Lung (tissue), 12 donors: ENCODE data around the gene THRAP3. TPM values are rescaled to one million over a fixed set of nuclear protein-coding genes. Genes with fewer than 3 reads are reported as not detected.
"Not testable (repeated sequence)": the region's sequence is repeated elsewhere in the genome, so short reads cannot be mapped to it uniquely, and the experiment has no call there.

ENCODE experiments used
- ATAC-seq: fragments of 200-7000 bp; cut with Tn5 transposase; one replicate; pipeline ENCODE4 v1.9.1; 2020; ENCODE audit warnings: moderate number of reproducible peaks; ENCODE audit not compliant: insufficient read depth, low FRiP score
- DNase-seq, 3 donors: peaks; one replicate each; pipeline ENCODE4 v3.0.0-alpha.2; 2013 to 2017
- H3K27ac ChIP-seq, 2 donors: one replicate each; pipeline ENCODE4 v1.5.1; 2013; ENCODE audit warnings: mild to moderate bottlenecking in 2 of 2, moderate library complexity in 2 of 2, control low read depth in 1 of 2, inconsistent platforms in 1 of 2, low read depth in 1 of 2, low read length in 1 of 2
- H3K27me3 ChIP-seq, 3 donors: one replicate each; pipeline ENCODE4 v1.5.1; 2013; ENCODE audit warnings: low read length in 2 of 3; ENCODE audit not compliant: control insufficient read depth in 3 of 3, insufficient read depth in 3 of 3
- H3K36me3 ChIP-seq, 4 donors: one replicate each; pipeline ENCODE4 v1.5.1; 2013; ENCODE audit warnings: low read length in 4 of 4, mild to moderate bottlenecking in 1 of 4, moderate library complexity in 1 of 4; ENCODE audit not compliant: control insufficient read depth in 4 of 4, insufficient read depth in 4 of 4
- H3K4me1 ChIP-seq, 5 donors: one replicate each; pipeline ENCODE4 v1.5.1; 2013; ENCODE audit warnings: low read length in 5 of 5, mild to moderate bottlenecking in 2 of 5, moderate library complexity in 1 of 5; ENCODE audit not compliant: control insufficient read depth in 5 of 5, insufficient read depth in 5 of 5
- H3K4me3 ChIP-seq: one replicate; pipeline ENCODE4 v1.5.1; 2013; ENCODE audit warnings: mild to moderate bottlenecking, control low read depth, moderate library complexity
- H3K9ac ChIP-seq, 2 donors: one replicate each; pipeline ENCODE4 v1.5.1; 2013; ENCODE audit warnings: low read length in 2 of 2, control low read depth in 1 of 2; ENCODE audit not compliant: insufficient read depth in 1 of 2
- H3K9me3 ChIP-seq, 4 donors: one replicate each; pipeline ENCODE4 v1.5.1; 2013; ENCODE audit warnings: low read length in 3 of 4, mild to moderate bottlenecking in 1 of 4, moderate library complexity in 1 of 4; ENCODE audit not compliant: control insufficient read depth in 4 of 4, insufficient read depth in 3 of 4
- WGBS, 2 donors: extraction: QIAGEN DNeasy Blood & Tissue Kit; methylation state at CpG; one replicate each; pipeline ENCODE4 v1.1.7; 2013; 5-methylcytosine and 5-hydroxymethylcytosine counted together
- polyA plus RNA-seq, 2 donors: library from polyadenylated mRNA; stranded (reverse); fragments of 200-250 nt; gene quantifications; one replicate each; pipeline ENCODE4 v1.2.1, GENCODE V29; 2013
- total RNA-seq, 2 donors: library from RNA; depleted of rRNA in 1 of 2; stranded (reverse); fragments of >200 nt in 1 of 2; gene quantifications; one replicate each; pipeline ENCODE4 v1.2.1, GENCODE V29; 2014 to 2021
- TF ChIP-seq, protein P1 (sequence below): IDR thresholded peaks from 2 replicates; pipeline ENCODE4 v1.5.1; 2012; ENCODE audit warnings: mild to moderate bottlenecking; ENCODE audit errors: control extremely low read depth, extremely low read depth
- donor health status: control.
- donor health status: control.
- donor health status: Bipolar disorder and iron deficiency.
- donor health status: healthy.
- donor health status: DM: yes; HTN: yes; CAD: no.

THRAP3 gene
- total and polyA plus RNA-seq, 4 donors, result 25.1 to 92.9 (median 67.3) TPM

DNA sequence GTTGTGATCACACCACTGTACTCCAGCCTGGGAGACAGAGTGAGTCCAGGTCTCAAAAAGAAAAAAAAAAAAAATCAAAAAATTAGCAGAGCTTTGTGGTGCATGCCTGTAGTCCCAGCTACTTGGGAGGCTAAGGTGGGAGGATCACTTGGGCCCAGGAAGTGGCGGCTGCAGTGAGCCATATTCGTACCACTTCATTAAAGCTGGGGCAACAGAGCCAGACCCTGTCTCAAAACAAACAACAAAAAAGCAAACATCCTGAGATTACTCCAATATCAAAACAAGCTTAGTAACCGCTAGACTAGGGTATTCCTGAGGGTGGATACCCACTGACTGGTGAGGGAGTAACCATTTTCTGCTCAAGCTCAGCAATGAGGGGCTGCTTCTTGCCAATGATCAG lies 12.9 kb upstream of the THRAP3 start:
- H3K4me3 ChIP-seq, result no peak overlapping the region
- H3K27ac ChIP-seq, result no peak overlapping the region
- no peaks in the 10 kb centered on the region for H3K36me3 ChIP-seq
- H3K27me3 ChIP-seq, result no peaks in the 10 kb centered on the region
- peaks cover 0 to 2% (median 0%) of the 10 kb centered on the region in 5 donors for H3K4me1 ChIP-seq
- DNase-seq, result no peak
- 97 to 98% methylated on average over 3 of the region's 3 CpGs for WGBS, 2 donors
- no peak overlapping the region for H3K9ac ChIP-seq
- TF ChIP-seq, protein P1, sequence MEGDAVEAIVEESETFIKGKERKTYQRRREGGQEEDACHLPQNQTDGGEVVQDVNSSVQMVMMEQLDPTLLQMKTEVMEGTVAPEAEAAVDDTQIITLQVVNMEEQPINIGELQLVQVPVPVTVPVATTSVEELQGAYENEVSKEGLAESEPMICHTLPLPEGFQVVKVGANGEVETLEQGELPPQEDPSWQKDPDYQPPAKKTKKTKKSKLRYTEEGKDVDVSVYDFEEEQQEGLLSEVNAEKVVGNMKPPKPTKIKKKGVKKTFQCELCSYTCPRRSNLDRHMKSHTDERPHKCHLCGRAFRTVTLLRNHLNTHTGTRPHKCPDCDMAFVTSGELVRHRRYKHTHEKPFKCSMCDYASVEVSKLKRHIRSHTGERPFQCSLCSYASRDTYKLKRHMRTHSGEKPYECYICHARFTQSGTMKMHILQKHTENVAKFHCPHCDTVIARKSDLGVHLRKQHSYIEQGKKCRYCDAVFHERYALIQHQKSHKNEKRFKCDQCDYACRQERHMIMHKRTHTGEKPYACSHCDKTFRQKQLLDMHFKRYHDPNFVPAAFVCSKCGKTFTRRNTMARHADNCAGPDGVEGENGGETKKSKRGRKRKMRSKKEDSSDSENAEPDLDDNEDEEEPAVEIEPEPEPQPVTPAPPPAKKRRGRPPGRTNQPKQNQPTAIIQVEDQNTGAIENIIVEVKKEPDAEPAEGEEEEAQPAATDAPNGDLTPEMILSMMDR, result no peak
- H3K9me3 ChIP-seq, result no peaks in the 10 kb centered on the region
- no peak for ATAC-seq

DNA sequence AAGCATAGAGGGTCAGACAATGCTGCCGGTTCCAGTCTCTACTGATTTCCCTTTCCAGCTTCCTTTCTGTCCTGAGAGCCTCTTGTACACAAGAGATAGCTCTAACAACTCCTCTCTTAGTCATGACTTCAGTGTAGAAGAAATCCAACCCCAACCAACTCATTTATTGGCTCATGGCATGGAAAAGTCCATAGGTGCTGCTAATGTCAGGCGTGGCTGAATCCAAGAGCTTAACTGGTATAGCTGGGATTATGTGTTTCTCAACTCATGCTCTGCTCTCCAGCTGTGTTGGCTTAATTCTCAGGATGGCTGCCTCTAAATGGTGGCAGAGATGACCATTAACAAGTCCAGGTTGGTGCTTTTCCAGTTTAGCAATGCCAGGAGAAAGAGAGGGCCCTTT lies 12.4 kb upstream of the THRAP3 start:
- H3K4me1 ChIP-seq, result peaks cover 0 to 2% (median 0%) of the 10 kb centered on the region in 5 donors
- TF ChIP-seq, protein P1, result no peak
- WGBS, 2 donors, result 78 to 86% methylated on average over 2 of the region's 2 CpGs
- H3K9ac ChIP-seq, result no peak overlapping the region
- H3K4me3 ChIP-seq, result no peak overlapping the region
- ATAC-seq (no peak), DNase-seq (no peak)
- no peaks in the 10 kb centered on the region for H3K36me3 ChIP-seq
- no peaks in the 10 kb centered on the region for H3K9me3 ChIP-seq
- H3K27me3 ChIP-seq, result no peaks in the 10 kb centered on the region
- H3K27ac ChIP-seq, result no peak overlapping the region

DNA sequence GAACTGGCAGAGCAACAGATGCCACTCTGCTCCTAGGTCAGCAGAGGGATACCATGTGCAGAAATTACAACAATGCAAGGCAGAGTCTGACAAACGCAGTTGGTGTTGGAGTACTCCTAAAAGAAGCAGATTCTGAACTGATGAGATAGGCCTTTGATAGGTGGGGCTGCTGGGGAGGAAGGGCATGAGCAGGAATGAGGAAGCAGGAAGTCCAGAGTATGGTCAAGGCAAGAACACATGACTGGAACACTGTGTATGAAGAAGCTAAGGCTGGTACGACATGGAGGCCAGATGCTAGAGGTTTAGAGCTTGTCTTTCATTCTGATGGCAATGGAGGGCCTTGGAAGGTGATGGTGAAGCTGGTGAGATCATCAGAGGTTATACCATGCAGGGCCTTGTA lies 11.5 kb upstream of the THRAP3 start:
- TF ChIP-seq, protein P1, result no peak
- 59 to 76% methylated on average over 2 of the region's 2 CpGs for WGBS, 2 donors
- no peak for ATAC-seq
- Histone ChIP-seq H3K27ac (no peak overlapping the region), H3K36me3 (no peaks in the 10 kb centered on the region), H3K27me3 (no peaks in the 10 kb centered on the region), H3K9me3 (no peaks in the 10 kb centered on the region), H3K4me1 (peaks cover 0 to 2% (median 0%) of the 10 kb centered on the region in 5 donors), H3K4me3 (no peak overlapping the region), H3K9ac (no peak overlapping the region)
- DNase-seq, result no peak

DNA sequence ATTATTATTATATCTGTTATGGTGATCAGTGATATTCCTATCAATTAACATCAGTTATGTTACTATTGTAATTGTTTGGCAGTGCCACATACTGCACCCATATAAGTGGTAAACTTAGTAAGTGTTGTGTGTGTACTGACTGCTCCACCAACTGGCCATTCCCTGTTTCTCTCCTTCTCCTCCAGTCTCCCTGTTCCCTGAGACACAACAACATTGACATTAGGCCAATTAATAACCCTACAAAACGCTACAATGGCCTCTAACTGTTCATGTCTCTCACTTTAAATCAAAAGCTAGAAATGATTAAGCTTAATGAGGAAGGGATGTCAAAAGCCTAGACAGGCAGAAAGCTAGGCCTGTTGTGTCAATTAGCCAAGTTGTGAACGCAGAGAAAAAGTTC lies 6.6 kb upstream of the THRAP3 start:
- Histone ChIP-seq H3K9me3 (no peaks in the 10 kb centered on the region), H3K27ac (peak overlapping the region in 1 of 2 donors; percentile 47), H3K36me3 (no peaks in the 10 kb centered on the region), H3K4me1 (peaks cover 0 to under 1% (median 0%) of the 10 kb centered on the region in 5 donors), H3K27me3 (no peaks in the 10 kb centered on the region), H3K4me3 (no peak overlapping the region), H3K9ac (no peak overlapping the region)
- 62 to 73% methylated on average over 2 of the region's 2 CpGs for WGBS, 2 donors
- ATAC-seq (no peak), DNase-seq (peak in 2 of 3 donors; percentile 23 to 28)
- TF ChIP-seq, protein P1, result no peak

DNA sequence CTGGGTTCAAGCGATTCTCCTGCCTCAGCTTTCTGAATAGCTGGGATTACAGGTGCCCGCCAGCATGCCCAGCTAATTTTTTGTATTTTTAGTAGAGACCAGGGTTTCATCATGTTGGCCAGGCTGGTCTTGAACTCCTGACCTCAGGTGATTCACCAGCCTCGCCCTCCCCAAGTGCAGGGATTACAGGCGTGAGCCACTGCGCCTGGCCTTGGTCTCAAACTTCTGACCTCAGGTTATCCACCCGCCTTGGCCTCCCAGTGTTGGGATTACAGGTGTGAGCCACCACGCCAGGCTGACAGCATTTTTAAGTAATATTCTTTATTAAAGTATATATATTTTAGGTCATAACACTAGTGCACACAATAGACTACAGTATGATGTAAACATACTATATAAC lies 2.3 kb upstream of the THRAP3 start:
- WGBS, 2 donors, result 96 to 98% methylated on average over 7 of the region's 7 CpGs
- not testable (repeated sequence) for H3K9ac ChIP-seq, H3K27me3 ChIP-seq, H3K27ac ChIP-seq, H3K36me3 ChIP-seq, H3K9me3 ChIP-seq, ATAC-seq, DNase-seq, H3K4me3 ChIP-seq
- peaks cover 0 to 26% (median 6%) of the 10 kb centered on the region in 5 donors for H3K4me1 ChIP-seq
